ENCODE results near the gene HHLA2. TPM values are rescaled to one million over a fixed set of nuclear protein-coding genes. Genes with fewer than 3 reads are reported as not detected.

Gene HHLA2
- total RNA-seq, 1 experiment from 2014 or later = not detected

DNA sequence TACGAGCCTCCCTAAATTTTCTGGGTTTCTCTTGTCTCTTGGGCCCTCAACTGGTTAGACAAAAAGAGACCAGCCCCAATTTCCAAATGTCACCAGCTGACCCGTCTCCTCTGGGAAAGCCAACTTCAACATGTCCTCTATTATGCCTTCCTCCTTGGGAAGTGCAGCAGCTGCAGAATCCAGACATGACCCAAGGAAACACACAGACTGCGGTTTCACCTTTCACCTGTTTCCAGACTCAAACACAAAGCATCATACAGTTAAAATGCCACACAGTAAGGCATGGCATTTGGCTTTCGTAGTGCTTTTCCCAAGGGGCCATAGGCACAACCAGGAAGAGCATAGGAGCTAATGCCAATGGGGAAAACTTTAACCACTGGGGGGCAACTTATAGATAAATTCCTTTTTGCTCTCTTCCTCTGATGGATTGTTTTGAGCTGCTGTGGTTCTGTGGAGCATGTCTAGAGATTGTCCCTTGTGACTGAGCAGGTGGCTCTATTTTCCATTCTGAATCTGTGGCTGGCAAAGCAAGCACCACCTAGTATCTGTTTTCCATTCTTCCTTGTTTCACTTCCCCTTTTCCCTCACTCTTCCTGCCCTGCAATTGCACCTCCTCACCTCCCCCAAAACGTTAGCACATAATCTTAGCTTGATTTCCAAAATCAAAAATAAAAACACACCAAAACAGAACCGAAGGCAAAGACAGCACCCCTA lies 49.3 kb downstream of the HHLA2 start:
- CTCF ChIA-PET = no interaction called here
- ATAC-seq = peak; percentile 38

DNA sequence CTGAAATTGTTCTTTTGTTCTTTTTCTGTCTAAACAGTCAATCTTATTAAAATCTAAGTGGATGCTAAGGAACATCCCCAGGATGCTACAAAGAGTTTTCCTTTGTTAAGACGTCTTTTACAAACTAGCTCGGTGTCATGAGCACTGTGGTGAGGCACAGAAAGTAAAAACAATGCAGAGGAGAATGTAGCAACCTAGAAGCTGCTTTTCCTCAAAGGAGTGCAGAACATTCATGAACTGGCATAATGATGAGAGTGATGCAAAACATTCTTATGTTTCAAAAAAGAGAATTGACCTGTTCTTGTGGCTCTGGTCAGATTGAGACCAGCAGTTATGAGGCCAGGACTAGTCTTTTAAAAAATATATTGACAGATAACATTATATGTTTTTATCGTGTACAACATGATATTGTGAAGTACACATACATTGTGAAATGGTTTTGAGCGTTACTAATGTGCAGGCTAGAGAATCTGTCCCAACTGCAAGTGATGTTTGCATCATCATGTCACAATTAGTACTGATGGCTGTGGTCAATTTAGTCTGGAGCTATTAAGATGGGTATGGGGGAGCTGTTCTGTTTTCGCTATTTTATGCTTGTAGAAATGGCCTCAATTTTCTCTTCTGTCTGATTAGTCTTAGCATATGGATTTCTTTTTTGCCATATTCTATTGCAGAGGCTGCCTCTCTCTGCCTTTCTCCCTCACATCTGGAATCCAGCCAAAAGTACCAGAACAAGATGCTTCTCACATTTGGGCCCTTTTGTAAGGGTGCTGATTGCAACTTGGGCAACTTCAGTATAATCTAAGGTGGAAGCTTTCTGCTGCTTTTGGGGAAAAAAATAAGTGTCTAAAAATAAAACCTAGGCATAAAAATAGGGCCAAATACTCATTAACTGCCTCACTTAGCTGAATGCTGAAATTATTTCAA lies 50.2 kb downstream of the HHLA2 start:
- no TSS peak for BruUV-seq (replicated peaks)
- no peak for ATAC-seq

More for the DNA sequence above, 49.3 kb downstream of the HHLA2 start:
- H3K27me3 ChIP-seq (ENCODE audit: low read length) = no peaks in the 10 kb centered on the region
- no TSS peak for BruUV-seq (replicated peaks)
- H3K36me3 ChIP-seq (ENCODE audit: low read depth, low read length) = no peaks in the 10 kb centered on the region
- H3K9ac ChIP-seq (ENCODE audit: low read length) = no peak overlapping the region
- DNase-seq = peak; percentile 58
- no peaks in the 10 kb centered on the region for H3F3A ChIP-seq (ENCODE audit: low read length, unreplicated experiment)
- no peak overlapping the region for H3K27ac ChIP-seq (ENCODE audit: low read length)
- no peaks in the 10 kb centered on the region for H3K79me2 ChIP-seq (ENCODE audit: low read length)
- no peak overlapping the region; the same call in 1 of the 2 replicates for H2AFZ ChIP-seq (ENCODE audit: low read length)
- H4K20me1 ChIP-seq (ENCODE audit: low read length) = no peaks in the 10 kb centered on the region
- POLR2A ChIA-PET (ENCODE audit: unreplicated experiment) = no interaction called here
- intact Hi-C loops (cut with micrococcal nuclease) = no loop called here
- no peak overlapping the region for H3K4me3 ChIP-seq (ENCODE audit: low read length)
- peak overlapping the region; percentile 6; the same call in 1 of the 2 replicates for H3K4me2 ChIP-seq (ENCODE audit: low read length)
- TF ChIP-seq, protein P1, sequence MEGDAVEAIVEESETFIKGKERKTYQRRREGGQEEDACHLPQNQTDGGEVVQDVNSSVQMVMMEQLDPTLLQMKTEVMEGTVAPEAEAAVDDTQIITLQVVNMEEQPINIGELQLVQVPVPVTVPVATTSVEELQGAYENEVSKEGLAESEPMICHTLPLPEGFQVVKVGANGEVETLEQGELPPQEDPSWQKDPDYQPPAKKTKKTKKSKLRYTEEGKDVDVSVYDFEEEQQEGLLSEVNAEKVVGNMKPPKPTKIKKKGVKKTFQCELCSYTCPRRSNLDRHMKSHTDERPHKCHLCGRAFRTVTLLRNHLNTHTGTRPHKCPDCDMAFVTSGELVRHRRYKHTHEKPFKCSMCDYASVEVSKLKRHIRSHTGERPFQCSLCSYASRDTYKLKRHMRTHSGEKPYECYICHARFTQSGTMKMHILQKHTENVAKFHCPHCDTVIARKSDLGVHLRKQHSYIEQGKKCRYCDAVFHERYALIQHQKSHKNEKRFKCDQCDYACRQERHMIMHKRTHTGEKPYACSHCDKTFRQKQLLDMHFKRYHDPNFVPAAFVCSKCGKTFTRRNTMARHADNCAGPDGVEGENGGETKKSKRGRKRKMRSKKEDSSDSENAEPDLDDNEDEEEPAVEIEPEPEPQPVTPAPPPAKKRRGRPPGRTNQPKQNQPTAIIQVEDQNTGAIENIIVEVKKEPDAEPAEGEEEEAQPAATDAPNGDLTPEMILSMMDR (conservative IDR thresholded peaks at IDR 0.05; ENCODE audit: low read depth, low read length) = no peak
- TF ChIP-seq EZH2phosphoT487 (IDR thresholded peaks at IDR 0.05; ENCODE audit: borderline replicate concordance, low read length) (no peak), EZH2 (IDR thresholded peaks at IDR 0.05; ENCODE audit: low read length, unreplicated experiment) (no peak)
- H3K4me1 ChIP-seq (ENCODE audit: insufficient read depth, low read length) = peaks cover 27% of the 10 kb centered on the region
- H3K9me2 ChIP-seq (replicated peaks; ENCODE audit: low read length) = no peaks in the 10 kb centered on the region
- H3K9me3 ChIP-seq (ENCODE audit: low read length) = no peaks in the 10 kb centered on the region

More for the DNA sequence above, 50.2 kb downstream of the HHLA2 start:
- Histone ChIP-seq H3K79me2 (ENCODE audit: low read length) (no peaks in the 10 kb centered on the region), H3K4me1 (ENCODE audit: insufficient read depth, low read length) (peaks cover 27% of the 10 kb centered on the region), H2AFZ (ENCODE audit: low read length) (no peak overlapping the region), H3F3A (ENCODE audit: low read length, unreplicated experiment) (no peaks in the 10 kb centered on the region), H3K36me3 (ENCODE audit: low read depth, low read length) (no peaks in the 10 kb centered on the region), H3K9me2 (replicated peaks; ENCODE audit: low read length) (no peaks in the 10 kb centered on the region), H3K27me3 (ENCODE audit: low read length) (no peaks in the 10 kb centered on the region), H3K4me2 (ENCODE audit: low read length) (no peak overlapping the region), H3K9me3 (ENCODE audit: low read length) (no peaks in the 10 kb centered on the region), H3K27ac (ENCODE audit: low read length) (no peak overlapping the region), H3K4me3 (ENCODE audit: low read length) (no peak overlapping the region), H3K9ac (ENCODE audit: low read length) (no peak overlapping the region), H4K20me1 (ENCODE audit: low read length) (no peaks in the 10 kb centered on the region)
- no peak for TF ChIP-seq EZH2phosphoT487 (IDR thresholded peaks at IDR 0.05; ENCODE audit: borderline replicate concordance, low read length)
- TF ChIP-seq, protein P1 (conservative IDR thresholded peaks at IDR 0.05; ENCODE audit: low read depth, low read length) = no peak
- no peak for TF ChIP-seq EZH2 (IDR thresholded peaks at IDR 0.05; ENCODE audit: low read length, unreplicated experiment)
- no peak for DNase-seq
- ChIA-PET CTCF (no interaction called here), POLR2A (ENCODE audit: unreplicated experiment) (no interaction called here)
- intact Hi-C loops (cut with micrococcal nuclease) = no loop called here

All from PC-3 (cell line).